Sigmoid colon (tissue), 7 donors: ENCODE measurements around the gene VANGL2. TPM values are rescaled to one million over a fixed set of nuclear protein-coding genes. Genes with fewer than 3 reads are reported as not detected.

Experiments used
- DNase-seq: peaks from one replicate; pipeline ENCODE4 v3.0.0-alpha.2; 2019
- H3K27ac ChIP-seq, 4 donors: fragments of 200-600 bp; sonication (generic); one replicate each; pipeline ENCODE4 v1.5.1; 2016 to 2019; ENCODE audit warnings: mild to moderate bottlenecking in 1 of 4
- H3K27me3 ChIP-seq, 3 donors: fragments of 200-600 bp; sonication (generic); one replicate each; pipeline ENCODE4 v1.5.1; 2019; ENCODE audit warnings: mild to moderate bottlenecking in 1 of 3
- H3K36me3 ChIP-seq, 4 donors: fragments of 200-600 bp; sonication (generic); one replicate each; pipeline ENCODE4 v1.5.1; 2016 to 2019
- H3K4me1 ChIP-seq, 4 donors: fragments of 200-600 bp; sonication (generic); one replicate each; pipeline ENCODE4 v1.5.1; 2017 to 2019
- H3K4me3 ChIP-seq, 4 donors: fragments of 200-600 bp; sonication (generic); one replicate each; pipeline ENCODE4 v1.5.1; 2017 to 2019; ENCODE audit warnings: mild to moderate bottlenecking in 2 of 4, moderate library complexity in 1 of 4
- H3K9me3 ChIP-seq, 4 donors: fragments of 200-600 bp in 3 of 4; sonication (generic) in 3 of 4; one replicate each; pipeline versions ENCODE4 v1.5.1 to v1.6.1; 2013 to 2019
- CTCF ChIP-seq, 4 experiments: fragments of 450-650 bp in 3 of 4; fragments of 200-600 bp in 1 of 4; IDR thresholded peaks; one replicate each; pipeline ENCODE4 v1.5.1; 2016 to 2019; ENCODE audit warnings: antibody characterized with exemption in 4 of 4, mild to moderate bottlenecking in 3 of 4, moderate library complexity in 2 of 4
- EP300 ChIP-seq, 4 donors: sonication (generic); formaldehyde crosslinking; IDR thresholded peaks; one replicate each; pipeline ENCODE4 v1.6.1; 2017; ENCODE audit warnings: antibody characterized with exemption in 4 of 4
- POLR2A ChIP-seq, 2 donors: fragments of 450-650 bp; IDR thresholded peaks; one replicate each; pipeline ENCODE4 v1.6.1; 2016; ENCODE audit warnings: antibody characterized with exemption in 2 of 2, mild to moderate bottlenecking in 2 of 2, moderate library complexity in 2 of 2
- POLR2AphosphoS5 ChIP-seq, 4 donors: sonication (generic); formaldehyde crosslinking; IDR thresholded peaks; one replicate each; pipeline ENCODE4 v1.6.1; 2017; ENCODE audit warnings: antibody characterized with exemption in 4 of 4
- WGBS, 2 donors: extraction: QIAGEN DNeasy Blood & Tissue Kit; methylation state at CpG; one replicate each; pipeline ENCODE4 v1.1.7; 2013; 5-methylcytosine and 5-hydroxymethylcytosine counted together
- intact Hi-C: fragments of 100-400 bp; cut with DNase I; formaldehyde crosslinking; loops from one replicate; pipeline ENCODE4 v1.15.1; 2023
- polyA plus RNA-seq, 3 donors: library from polyadenylated mRNA; stranded (reverse); fragments of 200-250 nt; gene quantifications; one replicate each; pipeline ENCODE4 v1.2.3, GENCODE V29; 2013
- total RNA-seq, 4 donors: library from RNA; depleted of rRNA; stranded (reverse); fragments of >200 nt; gene quantifications; one replicate each; pipeline ENCODE4 v1.1.0, GENCODE V29; 2016
- donor health status: healthy with polysubstance abuse.
- donor health status: Bipolar disorder and iron deficiency.
- donor health status: healthy.

Gene VANGL2
- total and polyA plus RNA-seq, 7 donors: 1.8 to 6.6 (median 3.4) TPM

- H3K27me3 ChIP-seq: peaks cover 0 to 17% (median 11%) of the 10 kb centered on the region in 3 donors
- TF ChIP-seq EP300 (IDR thresholded peaks at IDR 0.05) (no peak), POLR2AphosphoS5 (IDR thresholded peaks at IDR 0.05) (no peak), POLR2A (IDR thresholded peaks at IDR 0.05) (no peak), CTCF (IDR thresholded peaks at IDR 0.05) (no peak)
- H3K36me3 ChIP-seq: no peaks in the 10 kb centered on the region
- no peak for DNase-seq
- 87 to 92% methylated on average over 4 of the region's 4 CpGs for WGBS, 2 donors
- H3K4me1 ChIP-seq: peaks cover 0 to 4% (median 0%) of the 10 kb centered on the region in 4 donors
- intact Hi-C loops: loop anchor here (10.0 kb wide), 1 partner anchor 269 kb away; no protein-coding TSS in a partner anchor
- no peak overlapping the region for H3K27ac ChIP-seq
- H3K4me3 ChIP-seq: no peak overlapping the region
- H3K9me3 ChIP-seq: no peaks in the 10 kb centered on the region
These were observed 26.7 kb upstream of the VANGL2 start for GRCh38 chr1:160373696-160374095.

- DNase-seq: no peak
- intact Hi-C loops: loop anchor here (10.0 kb wide), 1 partner anchor 270 kb away; no protein-coding TSS in a partner anchor
- TF ChIP-seq EP300 (IDR thresholded peaks at IDR 0.05): no peak
- TF ChIP-seq POLR2A (IDR thresholded peaks at IDR 0.05): no peak
- no peak for TF ChIP-seq POLR2AphosphoS5 (IDR thresholded peaks at IDR 0.05)
- TF ChIP-seq CTCF (IDR thresholded peaks at IDR 0.05): no peak
- WGBS, 2 donors: 71 to 79% methylated on average over 6 of the region's 6 CpGs
- no peaks in the 10 kb centered on the region for H3K9me3 ChIP-seq
- no peak overlapping the region for H3K4me3 ChIP-seq
- H3K36me3 ChIP-seq: no peaks in the 10 kb centered on the region
- H3K4me1 ChIP-seq: peaks cover 0 to 4% (median 0%) of the 10 kb centered on the region in 4 donors
- H3K27ac ChIP-seq: peak overlapping the region; percentile 37 to 55 (median 52)
- H3K27me3 ChIP-seq: peaks cover 0 to 17% (median 11%) of the 10 kb centered on the region in 3 donors
These were observed 25.9 kb upstream of the VANGL2 start for GRCh38 chr1:160374306-160375110.

GRCh38 chr1:160375788-160376524 is 24.4 kb upstream of the VANGL2 start:
- TF ChIP-seq CTCF (IDR thresholded peaks at IDR 0.05) (no peak), EP300 (IDR thresholded peaks at IDR 0.05) (no peak), POLR2AphosphoS5 (IDR thresholded peaks at IDR 0.05) (no peak), POLR2A (IDR thresholded peaks at IDR 0.05) (no peak)
- DNase-seq: no peak
- WGBS, 2 donors: 34 to 57% methylated on average over 9 of the region's 9 CpGs
- H3K36me3 ChIP-seq: no peaks in the 10 kb centered on the region
- H3K27ac ChIP-seq: peak overlapping the region; percentile 37 to 58 (median 55)
- peaks cover 0 to 11% (median 5%) of the 10 kb centered on the region in 3 donors for H3K27me3 ChIP-seq
- no peak overlapping the region for H3K4me3 ChIP-seq
- no peaks in the 10 kb centered on the region for H3K9me3 ChIP-seq
- intact Hi-C loops: loop anchor here (10.0 kb wide), 1 partner anchor 271 kb away; no protein-coding TSS in a partner anchor
- H3K4me1 ChIP-seq: peaks cover 0 to 4% (median 0%) of the 10 kb centered on the region in 4 donors

- Histone ChIP-seq H3K36me3 (no peaks in the 10 kb centered on the region), H3K9me3 (no peaks in the 10 kb centered on the region), H3K27ac (peak overlapping the region; percentile 37 to 58 (median 55)), H3K27me3 (peaks cover 0 to 5% (median 0%) of the 10 kb centered on the region in 3 donors), H3K4me1 (peaks cover 0 to 4% (median 0%) of the 10 kb centered on the region in 4 donors), H3K4me3 (no peak overlapping the region)
- WGBS, 2 donors: 12 to 22% methylated on average over 5 of the region's 5 CpGs
- peak; percentile 77 to 83 (median 82) for TF ChIP-seq CTCF (IDR thresholded peaks at IDR 0.05)
- no peak for TF ChIP-seq POLR2A (IDR thresholded peaks at IDR 0.05)
- intact Hi-C loops: loop anchor here (10.0 kb wide), 1 partner anchor 272 kb away; no protein-coding TSS in a partner anchor
- no peak for DNase-seq
These were observed 23.7 kb upstream of the VANGL2 start for GRCh38 chr1:160376525-160377131.
